OCI-LY1 (cell line): ENCODE data around the gene DHX32.

ENCODE experiments used
- H2AFZ ChIP-seq: fragments of 200-600 bp; sonication (generic), shearing (Covaris generic); 2 replicates; pipeline ENCODE4 v1.6.0; 2014; ENCODE audit warnings: antibody characterized with exemption, mild to moderate bottlenecking, low read length
- H3F3A ChIP-seq: fragments of 200-600 bp; sonication (generic), shearing (Covaris generic); 2 replicates; pipeline ENCODE4 v1.6.0; 2014; ENCODE audit warnings: mild to moderate bottlenecking, antibody characterized with exemption, low read length, moderate library complexity; ENCODE audit not compliant: insufficient read depth
- H3K27ac ChIP-seq: fragments of 200-600 bp; sonication (generic); 2 replicates; pipeline ENCODE4 v1.5.1; 2014; ENCODE audit warnings: low read length, mixed run types, mild to moderate bottlenecking, low read depth; ENCODE audit not compliant: poor library complexity, severe bottlenecking
- H3K27me3 ChIP-seq: fragments of 200-600 bp; sonication (generic); 2 replicates; pipeline ENCODE4 v1.6.0; 2014; ENCODE audit warnings: antibody characterized with exemption, mild to moderate bottlenecking, low read length, moderate library complexity; ENCODE audit not compliant: insufficient read depth
- H3K36me3 ChIP-seq: fragments of 200-600 bp; sonication (generic); 2 replicates; pipeline ENCODE4 v1.6.1; 2014; ENCODE audit warnings: mild to moderate bottlenecking, antibody characterized with exemption, low read length, moderate library complexity, mixed read lengths; ENCODE audit not compliant: insufficient read depth
- H3K4me1 ChIP-seq: fragments of 200-600 bp; sonication (generic); 2 replicates; pipeline ENCODE4 v1.5.1; 2014; ENCODE audit warnings: mild to moderate bottlenecking, low read length, moderate library complexity; ENCODE audit not compliant: insufficient read depth, severe bottlenecking
- H3K4me2 ChIP-seq: fragments of 200-600 bp; sonication (generic), shearing (Covaris generic); 2 replicates; pipeline ENCODE4 v1.6.1; 2014; ENCODE audit warnings: low read length
- H3K4me3 ChIP-seq: fragments of 200-600 bp; sonication (generic); 2 replicates; pipeline ENCODE4 v1.5.1; 2014; ENCODE audit warnings: low read length, low read depth, mild to moderate bottlenecking, mixed read lengths; ENCODE audit not compliant: poor library complexity, severe bottlenecking
- H3K79me2 ChIP-seq: fragments of 200-600 bp; shearing (Covaris generic); 2 replicates; pipeline ENCODE4 v1.6.1; 2016; ENCODE audit warnings: mixed run types, low read length, mixed read lengths; ENCODE audit not compliant: insufficient read depth
- H3K9ac ChIP-seq: fragments of 200-600 bp; sonication (generic), shearing (Covaris generic); 2 replicates; pipeline ENCODE4 v1.6.1; 2014; ENCODE audit warnings: mild to moderate bottlenecking, low read length, mixed read lengths
- H3K9me2 ChIP-seq: fragments of 200-600 bp; sonication (generic), shearing (Covaris generic); 2 replicates; pipeline ENCODE4 v1.6.1; 2014; ENCODE audit warnings: low read depth, mild to moderate bottlenecking, low read length, mixed read lengths
- H3K9me3 ChIP-seq: fragments of 200-600 bp; shearing (Covaris generic); 2 replicates; pipeline ENCODE4 v1.6.1; 2014; ENCODE audit warnings: low read length, mixed read lengths
- H4K20me1 ChIP-seq: fragments of 200-600 bp; sonication (generic), shearing (Covaris generic); 2 replicates; pipeline ENCODE4 v1.6.0; 2016; ENCODE audit warnings: mild to moderate bottlenecking, low read length; ENCODE audit not compliant: insufficient read depth
- EZH2 ChIP-seq: fragments of 200-600 bp; sonication (generic), shearing (Covaris generic); IDR thresholded peaks from 2 replicates; pipeline ENCODE4 v1.8.0; 2017; ENCODE audit warnings: borderline replicate concordance, mixed run types, mild to moderate bottlenecking, antibody characterized with exemption, low read length, moderate library complexity, mixed read lengths
- TF ChIP-seq, protein P1 (sequence below): fragments of 200-600 bp; sonication (generic), shearing (Covaris generic); IDR thresholded peaks from 2 replicates; pipeline ENCODE4 v1.5.1; 2017; ENCODE audit warnings: mild to moderate bottlenecking, antibody characterized with exemption, low read length, moderate library complexity, mixed read lengths

Gene DHX32

DNA sequence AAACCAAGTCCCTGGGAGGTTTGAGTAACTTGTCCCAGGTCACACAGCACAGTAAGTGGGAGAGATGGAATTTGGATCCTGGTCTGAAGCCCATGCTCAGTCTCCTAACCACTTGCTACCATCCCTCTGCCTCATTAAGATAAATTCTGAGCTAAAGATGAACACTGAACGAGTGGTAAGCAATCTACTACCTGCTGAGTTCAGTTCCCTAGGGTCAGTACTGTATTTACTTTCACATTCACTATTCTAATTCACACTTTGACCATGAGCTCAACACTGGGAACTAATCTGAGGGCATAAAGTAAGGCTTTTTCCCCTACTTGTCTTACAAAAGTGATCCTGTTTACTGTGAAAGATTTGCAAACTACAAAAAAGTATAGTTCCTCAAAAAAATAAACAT, 60.4 kb downstream of the DHX32 start:
- TF ChIP-seq, protein P1, sequence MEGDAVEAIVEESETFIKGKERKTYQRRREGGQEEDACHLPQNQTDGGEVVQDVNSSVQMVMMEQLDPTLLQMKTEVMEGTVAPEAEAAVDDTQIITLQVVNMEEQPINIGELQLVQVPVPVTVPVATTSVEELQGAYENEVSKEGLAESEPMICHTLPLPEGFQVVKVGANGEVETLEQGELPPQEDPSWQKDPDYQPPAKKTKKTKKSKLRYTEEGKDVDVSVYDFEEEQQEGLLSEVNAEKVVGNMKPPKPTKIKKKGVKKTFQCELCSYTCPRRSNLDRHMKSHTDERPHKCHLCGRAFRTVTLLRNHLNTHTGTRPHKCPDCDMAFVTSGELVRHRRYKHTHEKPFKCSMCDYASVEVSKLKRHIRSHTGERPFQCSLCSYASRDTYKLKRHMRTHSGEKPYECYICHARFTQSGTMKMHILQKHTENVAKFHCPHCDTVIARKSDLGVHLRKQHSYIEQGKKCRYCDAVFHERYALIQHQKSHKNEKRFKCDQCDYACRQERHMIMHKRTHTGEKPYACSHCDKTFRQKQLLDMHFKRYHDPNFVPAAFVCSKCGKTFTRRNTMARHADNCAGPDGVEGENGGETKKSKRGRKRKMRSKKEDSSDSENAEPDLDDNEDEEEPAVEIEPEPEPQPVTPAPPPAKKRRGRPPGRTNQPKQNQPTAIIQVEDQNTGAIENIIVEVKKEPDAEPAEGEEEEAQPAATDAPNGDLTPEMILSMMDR, result no peak
- TF ChIP-seq EZH2, result no peak
- Histone ChIP-seq H3K9me2 (no peaks in the 10 kb centered on the region), H4K20me1 (no peaks in the 10 kb centered on the region), H3K4me1 (peaks cover 32% of the 10 kb centered on the region), H3K36me3 (peaks cover 17% of the 10 kb centered on the region; the same call in 1 of the 2 replicates), H3K4me3 (no peak overlapping the region), H3K4me2 (0 out of 2 replicates have a peak overlapping the region, but pooled peaks have one; percentile 69), H3K9ac (no peak overlapping the region), H3K79me2 (peaks cover 23% of the 10 kb centered on the region), H2AFZ (no peak overlapping the region), H3K27ac (no peak overlapping the region), H3K27me3 (no peaks in the 10 kb centered on the region), H3K9me3 (no peaks in the 10 kb centered on the region), H3F3A (no peaks in the 10 kb centered on the region)

DNA sequence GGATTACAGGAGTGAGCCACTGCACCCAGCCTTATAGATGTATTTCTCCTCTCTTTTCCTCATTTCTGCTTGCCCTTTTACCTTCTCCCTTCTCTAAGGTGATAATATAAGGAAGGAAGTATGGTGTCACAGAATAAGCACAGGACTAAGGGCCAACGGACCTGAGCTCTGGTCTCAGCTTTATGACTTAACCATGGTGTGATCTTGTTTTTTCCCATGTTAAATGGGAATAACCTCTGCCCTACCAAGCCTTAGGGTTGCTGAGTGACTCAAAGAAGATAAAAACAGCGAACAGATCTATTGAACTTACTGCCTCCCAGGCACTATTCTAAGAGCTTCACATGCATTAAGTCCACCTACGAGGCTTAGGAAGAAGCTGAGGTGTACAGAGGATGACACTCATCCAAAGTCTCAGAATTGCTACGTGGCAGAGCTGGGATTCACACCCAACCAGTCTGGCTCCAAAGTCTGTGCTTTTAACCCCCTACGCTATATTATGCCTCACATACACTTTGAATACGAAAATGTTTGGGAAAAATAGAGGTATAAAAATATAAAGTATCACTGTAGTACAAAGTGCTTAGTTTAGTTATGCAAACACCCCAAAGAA, 63.6 kb downstream of the DHX32 start:
- Histone ChIP-seq H3K36me3 (peaks cover 27% of the 10 kb centered on the region), H3K79me2 (no peaks in the 10 kb centered on the region), H3F3A (no peaks in the 10 kb centered on the region), H3K4me2 (no peak overlapping the region), H3K27ac (no peak overlapping the region), H3K9me3 (no peaks in the 10 kb centered on the region), H4K20me1 (no peaks in the 10 kb centered on the region), H2AFZ (no peak overlapping the region), H3K4me3 (no peak overlapping the region), H3K4me1 (peaks cover 14% of the 10 kb centered on the region), H3K9me2 (no peaks in the 10 kb centered on the region), H3K9ac (no peak overlapping the region), H3K27me3 (no peaks in the 10 kb centered on the region)
- no peak for TF ChIP-seq EZH2
- TF ChIP-seq, protein P1, result no peak

DNA sequence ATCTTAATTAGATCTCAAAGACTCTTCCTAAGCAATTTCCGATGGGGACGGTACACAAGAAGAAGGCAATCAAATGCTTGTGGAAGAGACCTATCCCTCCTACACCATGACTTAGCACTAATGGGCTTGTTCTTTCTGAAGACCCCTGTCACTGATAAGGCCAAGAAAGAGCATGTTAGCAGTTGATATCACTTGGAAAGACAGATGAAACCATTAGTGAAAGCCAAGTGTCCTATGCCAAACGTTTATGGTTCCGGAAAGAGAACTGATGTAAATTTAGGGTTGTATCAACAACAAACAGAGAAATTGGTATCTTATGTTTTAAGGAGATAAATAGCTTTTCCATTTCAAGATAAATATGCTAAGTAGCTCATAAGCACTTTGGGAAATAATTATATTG, 64.5 kb downstream of the DHX32 start:
- no peak overlapping the region for H3K9ac ChIP-seq
- no peaks in the 10 kb centered on the region for H3K9me2 ChIP-seq
- peaks cover 30% of the 10 kb centered on the region for H3K36me3 ChIP-seq
- TF ChIP-seq, protein P1, result no peak
- TF ChIP-seq EZH2, result no peak
- H4K20me1 ChIP-seq, result no peaks in the 10 kb centered on the region
- H3K4me2 ChIP-seq, result no peak overlapping the region
- H2AFZ ChIP-seq, result no peak overlapping the region
- H3K4me3 ChIP-seq, result no peak overlapping the region
- H3F3A ChIP-seq, result no peaks in the 10 kb centered on the region
- no peaks in the 10 kb centered on the region for H3K27me3 ChIP-seq
- no peak overlapping the region for H3K27ac ChIP-seq
- no peaks in the 10 kb centered on the region for H3K9me3 ChIP-seq
- H3K4me1 ChIP-seq, result peaks cover 6% of the 10 kb centered on the region
- H3K79me2 ChIP-seq, result no peaks in the 10 kb centered on the region
